ENCODE data around the gene DMD.

DMD gene

GRCh38 chrX:32597777-32598176 is 613.6 kb downstream of the DMD start:
- no peak for TF ChIP-seq CTCF (IDR thresholded peaks at IDR 0.05; ENCODE audit: insufficient read depth, low read depth, low read length, missing control alignments)
- no peak for DNase-seq (ENCODE audit: low read depth)
- H3K4me3 ChIP-seq (ENCODE audit: low read depth, low read length) = no peak overlapping the region

- TF ChIP-seq CTCF (IDR thresholded peaks at IDR 0.05; ENCODE audit: insufficient read depth, low read depth, low read length, missing control alignments) = no peak
- H3K4me3 ChIP-seq (ENCODE audit: low read depth, low read length) = no peak overlapping the region
- DNase-seq (ENCODE audit: low read depth) = no peak
Measured at GRCh38 chrX:32592786-32593185, 618.6 kb downstream of the DMD start.

GRCh38 chrX:32591589-32591988 is 619.8 kb downstream of the DMD start:
- no peak overlapping the region for H3K4me3 ChIP-seq (ENCODE audit: low read depth, low read length)
- no peak for DNase-seq (ENCODE audit: low read depth)
- TF ChIP-seq CTCF (IDR thresholded peaks at IDR 0.05; ENCODE audit: insufficient read depth, low read depth, low read length, missing control alignments) = no peak

- no peak for DNase-seq (ENCODE audit: low read depth)
- H3K4me3 ChIP-seq (ENCODE audit: low read depth, low read length) = no peak overlapping the region
- TF ChIP-seq CTCF (IDR thresholded peaks at IDR 0.05; ENCODE audit: insufficient read depth, low read depth, low read length, missing control alignments) = no peak
Measured at GRCh38 chrX:32582729-32583128, 628.6 kb downstream of the DMD start.

GRCh38 chrX:32576885-32577284 is 634.5 kb downstream of the DMD start:
- no peak for TF ChIP-seq CTCF (IDR thresholded peaks at IDR 0.05; ENCODE audit: insufficient read depth, low read depth, low read length, missing control alignments)
- no peak for DNase-seq (ENCODE audit: low read depth)
- no peak overlapping the region for H3K4me3 ChIP-seq (ENCODE audit: low read depth, low read length)

- TF ChIP-seq CTCF (IDR thresholded peaks at IDR 0.05; ENCODE audit: insufficient read depth, low read depth, low read length, missing control alignments) = no peak
- DNase-seq (ENCODE audit: low read depth) = no peak
- no peak overlapping the region for H3K4me3 ChIP-seq (ENCODE audit: low read depth, low read length)
Measured at GRCh38 chrX:32572644-32573043, 638.7 kb downstream of the DMD start.

- TF ChIP-seq CTCF (IDR thresholded peaks at IDR 0.05; ENCODE audit: insufficient read depth, low read depth, low read length, missing control alignments) = no peak
Measured at GRCh38 chrX:32571579-32571978, 639.8 kb downstream of the DMD start.

More at GRCh38 chrX:32571579-32571978, 639.8 kb downstream of the DMD start:
- DNase-seq (ENCODE audit: low read depth) = no peak
- no peak overlapping the region for H3K4me3 ChIP-seq (ENCODE audit: low read depth, low read length)
